Mesenchymal stem cell (in vitro differentiated cells and primary cell): ENCODE measurements around the gene KCNA1.
"Not testable (repeated sequence)": the region's sequence is repeated elsewhere in the genome, so short reads cannot be mapped to it uniquely, and the experiment has no call there.

Experiments
- DNase-seq: peaks from one replicate; pipeline ENCODE4 v3.0.0-alpha.2; 2013
- H2AFZ ChIP-seq: one replicate; pipeline ENCODE4 v1.6.1; 2013; ENCODE audit warnings: low read depth, mild to moderate bottlenecking, control low read depth, inconsistent platforms, low read length, moderate library complexity
- H2AK5ac ChIP-seq: 2 replicates; pipeline ENCODE4 v1.6.1; 2013; ENCODE audit warnings: low read length, moderate library complexity, mild to moderate bottlenecking, inconsistent platforms; ENCODE audit not compliant: severe bottlenecking
- H2BK120ac ChIP-seq: one replicate; pipeline ENCODE4 v1.6.1; 2013; ENCODE audit warnings: low read depth, mild to moderate bottlenecking, inconsistent platforms, low read length, moderate library complexity
- H2BK12ac ChIP-seq, 2 experiments: one replicate each; pipeline ENCODE4 v1.6.1; 2013; ENCODE audit warnings: inconsistent platforms in 2 of 2, low read length in 2 of 2, mild to moderate bottlenecking in 2 of 2, moderate library complexity in 2 of 2, control low read depth in 1 of 2
- H2BK15ac ChIP-seq: one replicate; pipeline ENCODE4 v1.6.1; 2013; ENCODE audit warnings: mild to moderate bottlenecking, low read depth, inconsistent platforms; ENCODE audit not compliant: poor library complexity, severe bottlenecking
- H2BK5ac ChIP-seq: 2 replicates; pipeline ENCODE4 v1.6.1; 2013; ENCODE audit warnings: low read depth, mild to moderate bottlenecking, low read length, control low read depth, inconsistent platforms; ENCODE audit not compliant: poor library complexity, severe bottlenecking
- H3K14ac ChIP-seq, 2 experiments: one replicate each; pipeline ENCODE4 v1.6.1; 2013; ENCODE audit warnings: inconsistent platforms in 2 of 2, low read length in 2 of 2, control low read depth in 1 of 2, mild to moderate bottlenecking in 1 of 2, moderate library complexity in 1 of 2
- H3K18ac ChIP-seq, 2 experiments: one replicate each; pipeline ENCODE4 v1.6.1; 2013; ENCODE audit warnings: inconsistent platforms in 2 of 2, low read length in 2 of 2, control low read depth in 1 of 2, low read depth in 1 of 2, mild to moderate bottlenecking in 1 of 2
- H3K23ac ChIP-seq, 2 experiments: one replicate each; pipeline ENCODE4 v1.6.1; 2013; ENCODE audit warnings: inconsistent platforms in 2 of 2, low read length in 2 of 2, mild to moderate bottlenecking in 2 of 2, moderate library complexity in 2 of 2, control low read depth in 1 of 2
- H3K27ac ChIP-seq: 2 replicates; pipeline ENCODE4 v1.5.1; 2013; ENCODE audit warnings: mild to moderate bottlenecking, moderate library complexity, low read length, control low read depth, inconsistent platforms; ENCODE audit not compliant: poor library complexity, severe bottlenecking
- H3K27me3 ChIP-seq, 2 experiments: 2 replicates each; pipeline versions ENCODE4 v1.6.1 to v1.7.0; 2013; ENCODE audit warnings: low read length in 2 of 2, mild to moderate bottlenecking in 2 of 2, moderate library complexity in 2 of 2, control low read depth in 1 of 2, inconsistent platforms in 1 of 2; ENCODE audit not compliant: control insufficient read depth in 1 of 2, insufficient read depth in 1 of 2
- H3K36me3 ChIP-seq, 2 experiments: 2 replicates each; pipeline versions ENCODE4 v1.6.1 to v1.7.0; 2013; ENCODE audit warnings: low read length in 2 of 2, control low read depth in 1 of 2, inconsistent platforms in 1 of 2, low read depth in 1 of 2, mild to moderate bottlenecking in 1 of 2; ENCODE audit not compliant: insufficient read depth in 2 of 2, control insufficient read depth in 1 of 2
- H3K4ac ChIP-seq, 2 experiments: one replicate each; pipeline ENCODE4 v1.6.1; 2013; ENCODE audit warnings: inconsistent platforms in 2 of 2, low read length in 2 of 2, mild to moderate bottlenecking in 2 of 2, moderate library complexity in 2 of 2, control low read depth in 1 of 2, low read depth in 1 of 2
- H3K4me1 ChIP-seq: 2 replicates; pipeline ENCODE4 v1.6.1; 2013; ENCODE audit warnings: low read depth, low read length, control low read depth; ENCODE audit not compliant: control insufficient read depth, insufficient read depth
- H3K4me2 ChIP-seq: 2 replicates; pipeline ENCODE4 v1.6.1; 2013; ENCODE audit warnings: low read length, mild to moderate bottlenecking, inconsistent platforms; ENCODE audit not compliant: poor library complexity, severe bottlenecking
- H3K4me3 ChIP-seq, 2 experiments: 2 replicates each; pipeline versions ENCODE4 v1.5.1 to v1.7.0; 2013; ENCODE audit warnings: low read length in 2 of 2, mild to moderate bottlenecking in 2 of 2, control low read depth in 1 of 2, low read depth in 1 of 2; ENCODE audit not compliant: insufficient read depth in 1 of 2
- H3K79me1 ChIP-seq: replicated peaks from 2 replicates; pipeline ENCODE4 v1.6.1; 2013; ENCODE audit warnings: mild to moderate bottlenecking, control low read depth, low read length, inconsistent platforms; ENCODE audit not compliant: poor library complexity, severe bottlenecking
- H3K9ac ChIP-seq: 2 replicates; pipeline ENCODE4 v1.7.0; 2013; ENCODE audit warnings: mild to moderate bottlenecking, low read length, moderate library complexity
- H3K9me3 ChIP-seq: 2 replicates; pipeline ENCODE4 v1.7.0; 2013; ENCODE audit warnings: mild to moderate bottlenecking, low read length; ENCODE audit not compliant: control insufficient read depth
- H4K8ac ChIP-seq: one replicate; pipeline ENCODE4 v1.6.1; 2013; ENCODE audit warnings: inconsistent platforms, mild to moderate bottlenecking, low read length, moderate library complexity
- H4K91ac ChIP-seq: one replicate; pipeline ENCODE4 v1.6.1; 2013; ENCODE audit warnings: mild to moderate bottlenecking, low read length, inconsistent platforms
- WGBS: methylation state at CpG from one replicate; pipeline ENCODE4 v1.1.7; 2013; ENCODE audit warnings: mixed read lengths; 5-methylcytosine and 5-hydroxymethylcytosine counted together

KCNA1 gene

DNA sequence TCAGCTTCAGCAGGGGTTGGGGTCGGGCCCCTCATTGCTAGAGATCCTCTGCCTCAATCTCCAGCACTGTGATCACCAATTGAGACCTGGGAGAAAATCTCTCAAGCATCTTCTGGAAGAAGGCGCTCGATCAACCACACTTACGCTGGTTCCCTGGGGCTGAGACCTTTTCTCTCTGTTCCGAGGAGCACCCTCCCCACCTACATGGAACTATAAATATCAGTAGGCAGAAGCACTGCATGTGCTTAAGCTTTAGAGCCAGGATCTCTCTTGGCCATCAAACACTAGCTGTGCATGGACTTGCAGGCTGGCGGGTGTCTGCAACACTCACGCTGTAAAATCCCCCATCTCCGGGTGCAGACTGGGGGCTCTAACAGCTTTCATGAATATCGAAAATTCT, 38.2 kb upstream of the KCNA1 start:
- H3K18ac ChIP-seq, result no peak overlapping the region
- WGBS, result 76% methylated on average over 9 of the region's 9 CpGs

DNA sequence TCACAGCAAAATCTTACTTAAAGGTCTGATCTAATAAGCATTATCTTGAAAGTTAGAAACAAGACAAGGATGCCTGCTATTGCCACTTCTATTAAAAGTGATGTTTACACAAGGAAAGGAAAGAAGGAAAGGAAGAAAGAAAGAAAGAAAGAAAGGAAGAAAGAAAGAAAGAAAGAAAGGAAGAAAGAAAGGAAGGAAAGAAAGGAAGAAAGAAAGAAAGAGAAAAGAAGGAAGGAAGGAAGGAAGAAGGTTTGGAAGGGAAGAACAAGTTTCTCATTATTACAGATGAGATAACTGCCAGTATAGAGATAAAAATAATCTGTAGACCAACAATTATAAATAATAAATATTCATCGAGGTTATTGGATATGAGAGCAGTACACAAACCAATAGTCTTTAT, 35.8 kb upstream of the KCNA1 start:
- Histone ChIP-seq H2BK5ac (no peak overlapping the region), H4K91ac (no peak overlapping the region), H3K4ac (no peak overlapping the region), H3K23ac (no peak overlapping the region), H3K27me3 (peaks cover 0 to 39% of the 10 kb centered on the region in 2 experiments), H2AFZ (no peak overlapping the region), H3K4me2 (no peak overlapping the region), H3K14ac (no peak overlapping the region), H3K9me3 (peaks cover 4% of the 10 kb centered on the region), H3K9ac (no peak overlapping the region), H3K27ac (no peak overlapping the region), H3K4me1 (no peaks in the 10 kb centered on the region), H3K18ac (no peak overlapping the region), H3K36me3 (no peaks in the 10 kb centered on the region), H2AK5ac (no peak overlapping the region), H2BK120ac (no peak overlapping the region), H4K8ac (no peak overlapping the region), H2BK15ac (no peak overlapping the region), H2BK12ac (no peak overlapping the region), H3K4me3 (no peak overlapping the region), H3K79me1 (no peaks in the 10 kb centered on the region)
- DNase-seq, result no peak
- no CpG with 5 or more reads among the region's 1 CpG for WGBS

More for the DNA sequence above, 38.2 kb upstream of the KCNA1 start:
- Histone ChIP-seq H3K79me1 (no peaks in the 10 kb centered on the region), H4K8ac (no peak overlapping the region), H3K36me3 (no peaks in the 10 kb centered on the region), H4K91ac (no peak overlapping the region), H3K27me3 (peaks cover 0 to 57% of the 10 kb centered on the region in 2 experiments), H3K9ac (no peak overlapping the region), H3K4me3 (no peak overlapping the region), H2AK5ac (no peak overlapping the region), H3K23ac (no peak overlapping the region), H2BK12ac (no peak overlapping the region), H2AFZ (no peak overlapping the region), H3K14ac (no peak overlapping the region), H3K4me2 (no peak overlapping the region), H2BK15ac (no peak overlapping the region), H3K27ac (no peak overlapping the region), H2BK5ac (no peak overlapping the region), H3K4ac (no peak overlapping the region), H3K4me1 (no peaks in the 10 kb centered on the region), H3K9me3 (no peaks in the 10 kb centered on the region), H2BK120ac (no peak overlapping the region)
- DNase-seq, result no peak

DNA sequence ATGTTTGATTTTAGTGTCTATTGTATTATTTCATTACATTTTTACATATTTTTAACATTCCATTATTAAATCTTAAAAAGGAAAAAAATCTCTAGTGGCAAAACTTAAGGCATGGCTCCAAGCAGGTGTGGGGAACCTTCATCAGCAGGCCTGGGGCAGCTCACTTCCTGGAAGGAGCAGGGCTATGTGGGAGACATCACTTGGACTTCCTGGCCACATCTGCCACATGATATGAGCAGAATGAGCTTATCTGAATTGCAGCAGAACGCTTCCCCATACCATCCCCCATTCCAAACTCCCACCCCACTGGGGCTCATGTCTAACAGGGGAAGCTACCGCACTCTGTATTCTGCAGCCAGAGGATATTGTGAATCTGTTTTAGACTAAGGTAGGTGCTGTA, 35.0 kb upstream of the KCNA1 start:
- no peak for DNase-seq
- Histone ChIP-seq H3K27me3 (peaks cover 0 to 34% of the 10 kb centered on the region in 2 experiments), H3K79me1 (no peaks in the 10 kb centered on the region), H2BK120ac (no peak overlapping the region), H3K27ac (no peak overlapping the region), H3K4me2 (no peak overlapping the region), H3K9me3 (peaks cover 4% of the 10 kb centered on the region), H2AK5ac (no peak overlapping the region), H3K4me1 (no peaks in the 10 kb centered on the region), H3K9ac (no peak overlapping the region), H2BK12ac (no peak overlapping the region), H2BK5ac (no peak overlapping the region), H3K4ac (no peak overlapping the region), H3K4me3 (no peak overlapping the region), H2AFZ (no peak overlapping the region), H3K23ac (no peak overlapping the region), H2BK15ac (no peak overlapping the region), H4K91ac (no peak overlapping the region), H4K8ac (no peak overlapping the region), H3K18ac (no peak overlapping the region), H3K14ac (no peak overlapping the region), H3K36me3 (no peaks in the 10 kb centered on the region)
- 54% methylated on average over 2 of the region's 2 CpGs for WGBS

DNA sequence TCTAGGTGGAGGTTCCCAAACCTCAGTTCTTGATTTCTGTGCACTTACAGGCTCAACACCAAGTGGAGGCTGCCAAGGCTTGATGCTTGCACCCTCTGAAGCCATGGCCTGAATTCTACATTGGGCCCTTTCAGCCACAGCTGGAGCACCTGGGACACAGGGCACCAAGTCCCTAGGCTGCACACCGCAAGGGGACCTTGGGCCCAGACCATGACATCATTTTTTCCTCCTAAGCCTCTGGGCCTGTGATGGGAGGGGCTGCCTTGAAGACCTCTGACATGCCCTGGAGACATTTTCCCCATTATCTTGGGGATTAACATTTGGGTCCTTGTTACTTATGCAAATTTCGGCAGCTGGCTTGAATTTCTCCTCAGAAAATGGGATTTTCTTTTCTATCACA, 30.2 kb upstream of the KCNA1 start:
- not testable (repeated sequence) for H3K9ac ChIP-seq, DNase-seq, H3K23ac ChIP-seq, H2BK120ac ChIP-seq, H3K36me3 ChIP-seq, H4K91ac ChIP-seq, H2BK12ac ChIP-seq, H2AK5ac ChIP-seq, H3K18ac ChIP-seq, H3K4ac ChIP-seq, H3K4me1 ChIP-seq, H3K27ac ChIP-seq, H3K4me3 ChIP-seq, H2BK15ac ChIP-seq, H4K8ac ChIP-seq, H2AFZ ChIP-seq, H3K14ac ChIP-seq, H2BK5ac ChIP-seq, H3K79me1 ChIP-seq, H3K4me2 ChIP-seq
- H3K9me3 ChIP-seq, result peaks cover 18% of the 10 kb centered on the region
- H3K27me3 ChIP-seq, result peaks cover 0 to 26% of the 10 kb centered on the region in 2 experiments
- WGBS, result 86% methylated on average over 2 of the region's 2 CpGs
